CD4-positive, alpha-beta T cell treated with Interleukin-4 for 1 hour (primary cell): ENCODE results near the gene SLC66A2.

Experiments used
- DNase-seq, 2 donors: peaks; one replicate each; pipeline ENCODE4 v3.0.0-alpha.2; 2020 to 2022

Gene SLC66A2

DNA sequence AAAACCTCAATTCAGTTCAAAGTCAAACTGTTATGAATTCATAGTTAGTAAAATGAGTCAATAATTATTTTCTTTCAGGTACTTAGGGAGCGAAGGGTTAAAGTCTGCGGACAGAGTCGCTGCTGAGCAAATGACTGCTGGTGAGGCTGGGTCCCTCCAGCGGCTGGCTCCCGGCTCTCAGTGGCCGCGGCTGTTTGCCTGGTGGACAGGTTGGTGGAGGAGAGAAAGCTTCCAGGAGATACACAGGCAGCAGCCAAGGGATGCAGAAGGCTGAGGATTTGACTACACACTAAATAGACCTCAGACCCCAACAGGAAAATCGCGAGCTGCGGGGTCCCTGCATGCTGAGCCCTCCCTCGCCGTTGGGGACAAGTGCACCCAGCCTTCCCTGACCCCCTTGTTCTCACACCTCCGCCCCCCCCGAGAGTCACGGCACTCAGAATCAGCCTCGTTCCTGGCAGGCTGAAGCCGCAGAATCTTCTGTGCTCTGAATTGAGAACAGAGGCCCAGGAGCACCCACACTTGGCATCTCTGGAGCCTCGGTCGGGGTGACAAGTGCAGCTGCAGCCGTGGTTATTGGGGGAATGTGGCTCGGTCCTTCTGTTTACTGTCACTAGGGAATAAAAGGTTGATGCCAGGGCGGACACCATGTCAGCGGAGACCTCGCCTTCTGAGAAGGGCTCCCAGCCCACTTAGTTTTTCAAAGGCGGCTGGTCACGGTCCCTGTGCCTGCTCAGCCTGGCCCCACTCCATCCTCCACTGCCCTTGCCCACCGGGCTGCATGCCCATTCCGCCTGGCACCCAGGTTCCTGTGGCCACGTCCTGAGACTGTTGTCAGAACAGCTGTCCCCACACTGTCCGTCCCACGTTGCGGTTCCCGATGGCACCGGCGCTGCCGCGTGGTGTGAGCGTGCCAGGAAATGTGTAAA, 74.0 kb downstream of the SLC66A2 start:
- peak in 1 of 2 donors; percentile 9 for DNase-seq

DNA sequence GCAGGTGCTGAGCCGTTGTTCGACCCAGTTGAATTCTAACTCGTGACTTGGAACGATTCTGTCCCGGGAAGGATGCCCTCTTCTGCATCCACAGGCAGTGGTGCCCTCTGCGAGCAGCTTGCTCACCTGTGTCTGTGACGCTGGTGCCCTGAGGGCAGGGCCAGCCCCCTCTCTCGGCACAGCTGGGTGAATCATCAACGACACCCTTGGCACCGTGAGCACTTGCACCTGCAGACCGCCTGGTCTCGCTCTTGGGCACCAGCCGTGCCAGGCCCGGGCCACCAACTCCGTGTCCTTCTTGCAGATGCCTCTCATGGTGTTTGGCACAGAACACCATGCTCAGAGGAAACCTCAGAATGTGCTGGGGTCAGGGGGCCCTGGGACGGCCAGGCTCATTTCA, 75.0 kb downstream of the SLC66A2 start:
- DNase-seq = peak in 1 of 2 donors; percentile 10

DNA sequence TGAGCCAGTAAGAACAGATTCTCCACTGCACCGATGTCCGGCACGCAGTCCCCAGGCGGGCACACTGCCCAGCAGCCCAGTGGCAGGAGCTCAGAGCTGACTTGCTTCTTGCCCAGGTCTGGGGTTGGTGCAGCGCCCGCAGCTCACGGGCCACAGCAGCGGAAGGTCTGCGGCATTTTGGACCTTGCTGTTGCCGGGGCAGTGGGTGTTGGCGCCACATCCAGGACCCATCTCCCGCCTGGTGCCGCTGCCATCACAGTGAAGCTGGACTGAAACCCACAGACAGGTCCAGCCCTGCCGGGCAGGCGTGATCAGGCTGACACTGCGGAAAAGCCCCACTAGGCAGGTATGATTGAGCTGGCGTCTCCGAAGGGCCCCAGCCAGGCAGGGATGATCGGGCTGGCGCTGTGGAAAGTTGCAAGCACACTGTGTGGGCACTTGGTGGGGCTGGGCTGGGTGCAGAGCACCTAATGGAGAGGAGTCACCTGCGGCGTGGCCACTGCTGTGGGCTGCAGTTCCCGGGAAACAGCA, 75.5 kb downstream of the SLC66A2 start:
- DNase-seq = peak in 1 of 2 donors; percentile 7

DNA sequence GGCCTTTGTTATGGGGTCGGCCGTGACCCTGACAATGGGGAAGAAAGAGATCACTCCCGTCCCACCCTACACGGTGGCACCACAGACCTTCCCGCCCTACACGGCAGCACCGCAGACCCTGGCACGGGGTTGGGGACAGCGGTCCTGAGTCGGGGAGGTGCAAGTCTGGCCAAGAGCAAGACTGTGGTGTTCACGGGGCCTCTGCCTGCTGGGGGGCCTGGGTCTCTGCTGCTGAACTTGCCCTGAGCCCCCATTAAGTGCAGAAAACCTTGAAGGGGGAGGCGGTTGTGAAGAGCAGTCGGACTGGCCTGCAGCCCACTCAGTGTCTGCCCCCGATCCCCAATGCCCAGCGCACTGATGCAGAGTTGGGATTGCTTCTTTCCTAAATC, 75.9 kb downstream of the SLC66A2 start:
- DNase-seq = peak in 1 of 2 donors; percentile 1

DNA sequence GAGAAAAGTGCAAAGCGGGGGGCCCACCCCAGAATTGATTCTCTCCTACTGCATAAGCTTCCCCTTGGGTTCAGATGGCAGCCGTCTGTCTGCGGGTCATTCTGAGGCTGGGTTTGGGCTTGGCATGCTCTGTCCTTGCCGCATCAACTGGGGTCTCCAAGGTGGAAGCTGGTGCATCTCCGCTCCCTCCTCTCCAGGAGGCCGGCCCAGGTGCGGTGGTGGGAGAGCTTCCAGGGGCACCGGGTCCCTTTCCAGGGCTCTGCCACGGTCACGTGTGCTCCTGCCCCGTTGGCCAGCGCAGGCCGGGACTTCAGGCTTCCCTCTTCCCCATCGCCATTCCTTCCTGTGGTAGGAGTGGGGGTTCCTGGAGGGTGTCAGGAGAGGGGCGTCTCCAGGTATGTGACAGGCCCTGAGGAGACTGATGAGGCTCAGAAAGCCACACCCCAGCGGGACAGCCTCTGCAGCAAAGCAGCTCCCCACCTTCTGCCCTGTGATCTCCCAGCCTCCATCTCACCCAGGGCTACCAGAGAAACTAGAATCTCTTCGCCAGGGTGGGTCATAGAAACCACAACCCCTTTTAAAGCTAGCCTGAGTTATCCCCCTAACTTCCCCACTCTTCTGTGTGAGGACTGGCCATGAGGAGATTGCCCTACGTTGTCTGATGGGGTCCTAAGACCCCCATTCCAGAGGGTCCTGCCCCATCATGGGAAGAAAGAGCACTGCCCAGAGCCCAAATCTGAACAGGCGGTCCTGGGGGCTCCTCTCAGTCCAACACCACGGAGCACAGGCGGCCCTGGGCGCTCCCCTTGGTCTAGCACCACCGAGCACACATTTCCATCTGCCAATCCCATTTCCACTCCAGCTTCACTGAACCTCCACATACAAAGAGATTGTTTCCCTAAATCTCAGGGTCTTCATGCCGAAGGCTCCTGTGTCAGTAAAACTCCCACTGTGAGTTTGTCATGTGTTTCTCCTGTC, 76.6 kb downstream of the SLC66A2 start:
- peak in 1 of 2 donors; percentile 5 for DNase-seq

DNA sequence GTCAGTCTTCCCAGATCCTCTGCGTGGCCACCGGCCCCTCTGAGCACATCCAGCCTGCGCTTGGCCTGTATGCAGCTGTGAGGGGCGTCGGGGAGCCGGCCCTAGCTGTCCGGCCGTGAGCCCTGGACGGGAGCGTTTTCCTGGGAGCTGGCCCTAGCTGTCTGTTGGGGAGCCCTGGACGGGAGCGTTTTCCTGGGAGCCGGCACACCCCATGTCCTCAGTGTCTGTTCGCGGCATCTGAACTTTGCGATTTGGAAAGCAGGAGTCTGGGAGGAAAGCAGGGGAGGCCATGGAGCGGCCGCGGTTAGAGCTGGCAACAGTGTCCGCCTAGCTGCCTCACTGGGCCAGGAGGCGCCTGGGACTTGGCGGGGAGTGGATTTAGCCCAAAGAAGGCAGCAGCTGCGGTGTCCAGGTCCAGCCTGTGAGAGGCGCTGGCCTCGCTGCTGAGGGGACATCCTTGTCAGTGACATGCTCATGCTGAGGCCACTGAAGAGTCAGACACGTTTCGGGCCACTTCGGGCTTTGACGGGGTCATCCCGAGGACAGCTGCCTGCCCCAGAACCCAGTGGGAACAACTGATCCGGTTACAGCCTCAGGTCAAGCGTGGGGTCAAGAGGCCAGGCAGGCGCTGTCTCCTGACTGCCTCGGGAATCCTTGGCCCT, 77.9 kb downstream of the SLC66A2 start:
- peak in 1 of 2 donors; percentile 9 for DNase-seq

DNA sequence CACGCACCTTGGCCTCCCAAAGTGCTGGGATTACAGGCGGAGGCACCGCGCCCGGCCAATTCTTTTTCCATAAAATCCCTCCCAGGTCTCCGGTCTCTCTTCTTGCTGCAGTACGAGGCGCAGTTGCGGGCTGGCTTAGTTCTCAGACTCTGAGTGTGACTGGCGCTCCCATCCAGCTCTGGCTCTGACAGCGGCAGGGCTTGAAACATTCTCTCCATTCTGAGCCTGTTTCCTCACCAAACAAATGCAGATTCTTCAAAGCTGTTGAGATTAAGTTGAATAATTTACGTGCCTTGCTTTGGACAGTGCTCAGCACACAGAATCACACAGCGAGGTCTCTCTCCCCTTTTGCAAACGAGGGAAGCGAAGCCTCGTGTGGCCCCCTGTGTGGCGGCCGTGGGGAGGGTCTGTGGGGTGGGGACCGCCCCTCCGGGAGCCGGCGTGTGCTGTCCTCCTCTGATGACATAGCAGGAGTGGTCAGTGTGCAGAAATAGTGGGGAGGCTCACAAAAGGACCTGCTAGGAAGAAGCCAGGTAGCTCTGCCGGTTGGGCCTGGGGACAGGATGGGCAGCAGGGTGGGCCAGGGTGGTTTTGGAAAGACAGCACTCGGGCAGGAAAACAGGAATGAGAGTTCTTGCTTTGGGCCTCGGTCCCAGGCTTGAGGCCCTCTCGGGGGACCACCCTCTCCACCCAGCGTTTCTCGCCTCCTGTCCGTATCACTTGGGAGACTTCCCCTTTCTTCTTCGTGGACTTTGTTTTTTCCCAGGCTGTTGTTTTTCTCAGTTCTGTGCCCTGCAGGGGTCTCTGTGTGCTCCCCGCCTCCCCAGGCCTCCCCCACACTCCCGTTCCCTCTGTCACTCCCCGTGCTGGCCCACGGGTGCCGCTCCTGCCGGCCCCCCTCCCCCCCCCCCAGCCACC, 78.7 kb downstream of the SLC66A2 start:
- DNase-seq = peak in 1 of 2 donors; percentile 6

DNA sequence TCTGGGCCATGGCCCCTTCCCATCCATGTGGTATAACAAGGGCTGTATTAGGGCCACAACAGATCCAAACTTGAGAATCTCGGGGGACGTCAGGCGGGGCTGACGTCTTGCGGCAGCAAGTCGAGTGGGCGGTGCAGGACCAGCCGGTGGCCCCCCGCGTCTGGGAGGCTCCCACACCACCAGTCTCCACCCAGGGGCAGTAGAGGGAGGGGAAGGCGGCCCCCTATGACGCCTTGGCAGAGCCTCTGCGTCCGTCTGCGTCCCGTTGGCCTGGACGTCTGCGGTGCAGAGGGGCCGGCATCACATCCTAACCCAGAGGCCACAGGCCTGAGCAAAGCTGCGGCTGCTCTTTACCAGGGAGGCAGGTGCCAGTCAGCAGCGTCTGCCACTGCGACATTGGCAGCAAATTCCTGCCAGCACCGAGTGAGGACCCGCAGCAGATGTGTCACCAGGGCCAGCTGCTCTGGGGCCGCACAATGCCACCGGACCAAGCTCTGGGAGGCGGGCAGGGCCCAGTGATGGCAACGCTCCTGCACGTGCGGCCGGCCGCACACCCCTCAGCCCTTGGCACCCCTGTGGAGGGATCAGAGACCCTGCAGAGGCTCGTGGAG, 79.9 kb downstream of the SLC66A2 start:
- DNase-seq = no peak

DNA sequence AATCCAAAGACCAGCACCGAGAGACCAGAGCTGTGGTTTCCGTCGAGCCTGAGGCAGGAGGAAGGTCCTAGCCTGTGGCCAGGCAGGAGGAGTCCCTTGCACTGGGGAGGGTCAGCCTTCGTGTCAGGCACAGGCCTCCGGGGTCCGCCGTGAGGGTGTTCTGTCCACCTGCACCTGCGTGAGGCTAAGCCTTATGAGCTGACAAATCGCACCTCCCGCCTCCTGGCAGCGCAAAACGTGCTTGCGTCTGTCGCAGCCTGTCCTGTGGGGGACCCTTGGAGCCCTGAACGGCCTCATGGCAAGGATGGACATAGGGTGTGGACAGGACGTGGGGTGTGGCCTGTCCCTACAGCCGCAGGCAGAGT, 80.4 kb downstream of the SLC66A2 start:
- DNase-seq = peak in 1 of 2 donors; percentile 10

DNA sequence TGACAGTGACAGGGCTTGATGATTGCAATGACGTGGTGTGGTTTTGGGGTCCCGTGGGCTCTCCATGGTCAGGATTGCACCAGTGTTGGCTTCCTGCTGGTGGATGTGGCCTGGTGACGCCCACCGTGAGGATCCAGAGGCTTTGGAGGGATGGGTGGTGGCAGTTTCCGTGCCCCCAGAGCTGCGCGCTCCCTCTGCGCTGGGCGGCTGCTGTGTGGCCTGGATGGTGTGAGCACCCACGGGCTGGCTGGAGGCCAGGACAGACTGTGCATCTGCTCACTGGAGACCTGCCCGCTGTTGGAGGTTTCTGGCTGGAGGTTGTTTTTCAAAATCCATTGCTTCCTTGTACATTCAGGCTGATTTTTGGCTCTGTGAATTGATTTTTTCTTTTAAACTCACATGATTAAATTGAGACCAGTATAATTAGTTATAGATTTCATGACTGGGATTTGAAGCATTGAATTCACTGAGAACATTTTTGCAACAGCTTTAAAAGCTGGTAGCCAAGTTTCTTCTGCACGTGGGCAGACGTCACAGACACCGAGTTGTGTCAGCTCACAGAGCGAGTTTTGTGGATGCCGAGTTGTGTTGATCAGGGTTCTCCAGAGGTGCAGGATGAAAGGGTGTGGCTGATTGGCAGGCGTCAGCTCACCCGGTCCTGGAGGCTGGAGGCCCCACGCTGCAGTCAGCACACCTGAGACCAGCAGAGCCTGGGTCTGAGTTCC, 81.0 kb downstream of the SLC66A2 start:
- peak in 1 of 2 donors; percentile 7 for DNase-seq

DNA sequence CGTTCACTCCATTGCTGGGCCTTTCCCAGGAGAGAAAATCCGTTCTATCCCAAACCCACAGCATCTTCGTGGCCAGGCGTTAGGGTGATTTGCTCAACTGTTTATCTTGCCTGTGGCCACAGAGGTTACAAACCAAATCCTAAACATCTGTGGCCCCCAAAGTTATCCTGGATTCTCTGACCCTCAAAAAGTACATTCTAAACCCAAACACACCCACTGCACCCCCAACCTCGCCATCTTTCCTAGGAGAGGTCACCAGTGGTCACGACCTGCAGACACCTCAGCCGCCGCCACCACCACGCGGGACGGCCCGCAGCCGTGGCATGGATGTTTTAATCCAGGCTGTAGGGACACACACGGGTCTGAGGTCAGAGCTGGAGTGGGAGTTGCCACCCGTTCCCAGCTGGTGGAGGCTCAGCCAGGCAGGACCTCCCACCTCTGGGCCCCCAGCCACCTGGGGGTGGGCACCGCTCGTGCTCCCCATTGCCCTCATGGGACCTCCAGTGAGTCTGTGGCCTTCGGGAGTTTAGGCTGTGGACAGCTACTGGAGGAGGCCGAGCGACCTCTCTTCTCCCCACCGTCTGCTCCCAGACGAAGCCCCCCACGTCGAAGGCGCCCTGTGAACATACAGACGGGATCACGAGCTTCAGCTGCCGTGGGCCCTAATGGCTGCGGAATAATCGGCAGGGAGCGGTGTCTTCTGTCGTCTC, 81.7 kb downstream of the SLC66A2 start:
- DNase-seq = peak in 1 of 2 donors; percentile 3

DNA sequence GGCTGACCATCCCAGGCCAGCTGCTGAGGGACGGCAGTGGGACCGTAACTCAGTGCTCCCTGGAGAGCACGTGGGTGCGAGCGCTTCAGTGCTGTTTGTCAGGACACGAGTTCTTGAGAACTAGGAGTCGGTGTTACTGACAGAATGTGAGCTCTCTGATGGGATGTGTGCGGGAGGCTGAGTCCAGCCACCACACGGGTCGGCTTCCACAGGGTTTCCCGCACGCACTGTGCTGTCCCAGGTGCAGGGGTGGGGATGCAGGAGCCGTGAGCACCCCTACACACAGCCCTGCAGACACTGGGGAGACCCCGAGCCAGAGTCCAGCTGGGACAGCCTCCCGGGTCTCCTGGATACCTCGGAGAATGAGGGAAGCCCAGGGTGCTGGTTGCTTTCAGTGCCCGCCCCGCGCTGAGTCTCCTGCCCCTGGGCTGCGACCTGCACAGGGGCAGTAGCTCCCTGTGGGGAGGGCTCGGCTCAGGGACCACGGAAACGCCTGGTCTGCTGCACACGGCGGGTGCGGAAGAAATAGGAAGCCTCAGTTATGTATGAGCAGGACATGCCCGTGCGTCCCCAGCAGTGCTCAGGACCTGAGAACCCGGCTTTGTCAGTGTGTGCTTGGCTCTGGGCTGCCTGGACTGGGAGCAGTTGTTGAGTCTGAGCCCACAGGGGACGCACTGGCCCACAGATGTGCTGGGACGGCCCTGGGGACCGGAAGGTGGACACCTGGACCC, 82.5 kb downstream of the SLC66A2 start:
- DNase-seq = peak in 1 of 2 donors; percentile 4

DNA sequence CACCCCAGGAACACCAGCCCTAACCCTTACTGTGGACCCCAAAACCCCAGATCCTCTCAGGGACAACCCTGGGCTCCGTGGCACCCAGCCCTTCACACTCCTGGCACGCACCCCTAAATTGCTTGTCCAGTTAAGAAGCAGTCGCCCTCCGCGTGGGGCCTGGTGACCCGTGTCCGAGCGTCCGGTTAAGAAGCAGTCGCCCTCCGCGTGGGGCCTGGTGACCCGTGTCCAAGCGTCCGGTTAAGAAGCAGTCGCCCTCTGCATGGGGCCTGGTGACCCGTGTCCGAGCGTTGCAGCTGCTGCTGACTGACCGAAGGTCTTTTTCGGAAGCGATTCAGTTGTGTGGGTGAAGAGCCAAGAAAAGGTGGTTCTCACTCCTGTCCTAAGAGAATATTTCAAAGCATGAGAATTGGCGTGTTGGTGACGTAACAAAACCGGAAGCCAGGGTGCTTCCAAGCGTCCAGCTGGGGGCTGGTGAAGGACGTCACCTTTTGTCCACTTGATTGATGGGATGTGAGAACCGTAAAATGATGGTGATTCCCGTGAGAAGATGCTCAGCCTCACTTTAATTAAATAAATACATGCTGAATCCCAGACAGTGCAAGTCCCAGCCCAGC, 83.2 kb downstream of the SLC66A2 start:
- DNase-seq = no peak

DNA sequence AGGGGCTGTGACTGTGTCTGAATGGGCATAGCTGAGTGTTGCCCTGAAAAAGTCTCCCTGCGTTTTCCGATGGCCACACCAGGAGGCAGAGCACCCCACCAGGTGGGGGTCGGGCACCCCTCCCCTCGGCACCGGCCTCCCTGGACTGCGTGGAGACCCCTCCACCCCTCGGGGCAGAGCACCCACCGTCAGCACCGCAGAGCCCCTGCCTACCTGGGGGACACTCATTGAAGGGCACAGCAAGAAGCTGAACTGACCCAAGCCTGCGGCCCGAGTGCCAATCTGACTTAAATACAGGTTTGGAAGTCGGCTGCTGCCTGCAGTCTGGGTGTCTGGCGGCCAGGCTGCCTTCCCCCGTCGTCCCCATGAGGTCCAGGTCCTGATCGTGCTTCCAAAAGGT, 83.8 kb downstream of the SLC66A2 start:
- no peak for DNase-seq

DNA sequence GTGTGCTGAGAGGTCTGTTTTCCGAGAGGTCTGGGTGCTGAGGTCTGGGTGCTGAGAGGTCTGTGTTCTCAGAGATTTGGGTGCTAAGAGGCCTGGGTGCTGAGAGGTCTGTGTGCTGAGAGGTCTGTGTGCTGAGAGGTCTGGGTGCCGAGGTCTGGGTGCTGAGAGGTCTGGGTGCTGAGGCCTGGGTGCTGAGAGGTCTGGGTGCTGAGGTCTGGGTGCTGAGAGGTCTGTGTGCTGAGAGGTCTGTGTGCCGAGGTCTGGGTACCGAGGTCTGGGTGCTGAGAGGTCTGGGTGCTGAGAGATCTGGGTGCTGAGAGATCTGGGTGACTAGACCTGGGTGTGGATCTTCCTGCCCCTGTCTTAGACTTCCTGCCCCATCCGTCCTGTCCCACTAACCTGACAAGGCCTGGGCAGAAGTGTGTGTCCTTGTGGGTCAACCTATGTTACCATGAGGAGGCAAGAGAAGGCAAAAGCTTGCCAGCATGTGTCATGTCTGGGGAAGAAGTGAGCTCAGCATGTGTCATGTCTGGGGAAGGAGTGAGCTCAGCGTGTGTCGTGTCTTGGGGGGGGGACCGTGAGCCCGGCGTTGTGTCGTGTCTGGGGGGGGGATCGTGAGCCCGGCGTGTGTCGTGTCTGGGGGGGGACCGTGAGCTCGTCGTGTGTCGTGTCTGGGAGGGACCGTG, 84.4 kb downstream of the SLC66A2 start:
- DNase-seq = no peak

DNA sequence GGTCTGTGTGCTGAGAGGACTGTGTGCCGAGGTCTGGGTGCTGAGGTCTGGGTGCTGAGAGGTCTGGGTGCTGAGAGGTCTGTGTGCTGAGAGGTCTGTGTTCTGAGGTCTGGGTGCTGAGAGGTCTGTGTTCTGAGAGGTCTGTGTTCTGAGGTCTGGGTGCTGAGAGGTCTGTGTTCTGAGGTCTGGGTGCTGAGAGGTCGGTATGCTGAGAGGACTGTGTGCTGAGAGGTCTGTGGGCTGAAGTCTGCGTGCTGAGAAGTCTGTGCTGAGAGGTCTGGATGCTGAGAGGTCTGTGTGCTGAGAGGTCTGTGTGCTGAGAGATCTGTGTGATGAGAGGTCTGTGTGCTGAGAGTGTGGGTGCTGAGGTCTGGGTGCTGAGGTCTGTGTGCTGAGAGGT, 85.5 kb downstream of the SLC66A2 start:
- DNase-seq = peak in 1 of 2 donors; percentile 6

DNA sequence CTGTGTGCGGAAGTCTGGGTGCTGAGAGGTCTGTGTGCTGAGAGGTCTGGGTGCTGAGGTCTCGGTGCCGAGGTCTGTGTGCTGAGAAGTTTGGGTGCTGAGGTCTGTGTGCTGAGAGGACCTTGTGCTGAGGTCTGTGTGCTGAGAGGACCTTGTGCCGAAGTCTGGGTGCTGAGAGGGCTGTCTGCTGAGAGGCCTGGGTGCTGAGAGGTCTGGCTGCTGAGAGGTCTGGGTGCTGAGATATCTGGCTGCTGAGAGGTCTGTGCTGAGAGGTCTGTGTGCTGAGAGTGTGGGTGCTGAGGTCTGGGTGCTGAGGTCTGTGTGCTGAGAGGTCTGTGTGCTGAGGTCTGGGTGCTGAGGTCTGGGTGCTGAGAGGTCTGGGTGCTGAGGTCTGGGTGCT, 86.5 kb downstream of the SLC66A2 start:
- DNase-seq = peak in 1 of 2 donors; percentile 4
